ENCODE data around the gene MAPK10.

MAPK10 gene

GRCh38 chr4:86279293-86279960, 80.4 kb downstream of the MAPK10 start:
- no peak for DNase-seq (ENCODE audit: low read depth in 2 of 2, low spot score in 1 of 2)

- no peak for DNase-seq (ENCODE audit: low read depth in 2 of 2, low spot score in 1 of 2)
These were observed 81.7 kb downstream of the MAPK10 start for GRCh38 chr4:86278126-86278525.

GRCh38 chr4:86274642-86275041, 85.2 kb downstream of the MAPK10 start:
- DNase-seq (ENCODE audit: low read depth in 2 of 2, low spot score in 1 of 2): no peak

- DNase-seq (ENCODE audit: low read depth in 2 of 2, low spot score in 1 of 2): no peak
These were observed 87.2 kb downstream of the MAPK10 start for GRCh38 chr4:86272669-86273068.

- DNase-seq (ENCODE audit: low read depth in 2 of 2, low spot score in 1 of 2): no peak
These were observed 88.8 kb downstream of the MAPK10 start for GRCh38 chr4:86271057-86271456.

GRCh38 chr4:86269354-86269753, 90.5 kb downstream of the MAPK10 start:
- no peak for DNase-seq (ENCODE audit: low read depth in 2 of 2, low spot score in 1 of 2)

GRCh38 chr4:86264241-86264640, 95.6 kb downstream of the MAPK10 start:
- no peak for DNase-seq (ENCODE audit: low read depth in 2 of 2, low spot score in 1 of 2)

- no peak for DNase-seq (ENCODE audit: low read depth in 2 of 2, low spot score in 1 of 2)
These were observed 98.2 kb downstream of the MAPK10 start for GRCh38 chr4:86261636-86262035.

GRCh38 chr4:86256086-86256485, 103.8 kb downstream of the MAPK10 start:
- DNase-seq (ENCODE audit: low read depth in 2 of 2, low spot score in 1 of 2): no peak

GRCh38 chr4:86250619-86251018, 109.2 kb downstream of the MAPK10 start:
- no peak for DNase-seq (ENCODE audit: low read depth in 2 of 2, low spot score in 1 of 2)

GRCh38 chr4:86250006-86250405, 109.8 kb downstream of the MAPK10 start:
- DNase-seq (ENCODE audit: low read depth in 2 of 2, low spot score in 1 of 2): no peak

- DNase-seq (ENCODE audit: low read depth in 2 of 2, low spot score in 1 of 2): no peak
These were observed 110.8 kb downstream of the MAPK10 start for GRCh38 chr4:86249074-86249473.

- DNase-seq (ENCODE audit: low read depth in 2 of 2, low spot score in 1 of 2): no peak
These were observed 111.9 kb downstream of the MAPK10 start for GRCh38 chr4:86247906-86248305.

- DNase-seq (ENCODE audit: low read depth in 2 of 2, low spot score in 1 of 2): no peak
These were observed 112.5 kb downstream of the MAPK10 start for GRCh38 chr4:86247320-86247719.

- no peak for DNase-seq (ENCODE audit: low read depth in 2 of 2, low spot score in 1 of 2)
These were observed 116.1 kb downstream of the MAPK10 start for GRCh38 chr4:86243750-86244149.

GRCh38 chr4:86242677-86243076, 117.2 kb downstream of the MAPK10 start:
- DNase-seq (ENCODE audit: low read depth in 2 of 2, low spot score in 1 of 2): no peak

- no peak for DNase-seq (ENCODE audit: low read depth in 2 of 2, low spot score in 1 of 2)
These were observed 124.3 kb downstream of the MAPK10 start for GRCh38 chr4:86235549-86235948.

GRCh38 chr4:86233681-86234080, 126.2 kb downstream of the MAPK10 start:
- DNase-seq (ENCODE audit: low read depth in 2 of 2, low spot score in 1 of 2): no peak

- DNase-seq (ENCODE audit: low read depth in 2 of 2, low spot score in 1 of 2): no peak
These were observed 126.8 kb downstream of the MAPK10 start for GRCh38 chr4:86233090-86233489.

GRCh38 chr4:86223472-86223871, 136.4 kb downstream of the MAPK10 start:
- no peak for DNase-seq (ENCODE audit: low read depth in 2 of 2, low spot score in 1 of 2)

GRCh38 chr4:86221002-86221401, 138.9 kb downstream of the MAPK10 start:
- no peak for DNase-seq (ENCODE audit: low read depth in 2 of 2, low spot score in 1 of 2)

GRCh38 chr4:86220121-86220520, 139.7 kb downstream of the MAPK10 start:
- no peak for DNase-seq (ENCODE audit: low read depth in 2 of 2, low spot score in 1 of 2)

- DNase-seq (ENCODE audit: low read depth in 2 of 2, low spot score in 1 of 2): no peak
These were observed 140.9 kb downstream of the MAPK10 start for GRCh38 chr4:86218746-86219473.
